GM19239 (cell line): ENCODE measurements around the gene HIF1A.

ENCODE experiments used
- DNase-seq: peaks from one replicate; pipeline ENCODE4 v3.0.0; 2011; ENCODE audit warnings: low spot score; ENCODE audit not compliant: insufficient read length
- FAIRE-seq: peaks from 2 replicates; lab custom pipeline; 2011; peaks lifted over from hg19 to GRCh38; lab: Jason Lieb, UNC

Gene HIF1A

DNA sequence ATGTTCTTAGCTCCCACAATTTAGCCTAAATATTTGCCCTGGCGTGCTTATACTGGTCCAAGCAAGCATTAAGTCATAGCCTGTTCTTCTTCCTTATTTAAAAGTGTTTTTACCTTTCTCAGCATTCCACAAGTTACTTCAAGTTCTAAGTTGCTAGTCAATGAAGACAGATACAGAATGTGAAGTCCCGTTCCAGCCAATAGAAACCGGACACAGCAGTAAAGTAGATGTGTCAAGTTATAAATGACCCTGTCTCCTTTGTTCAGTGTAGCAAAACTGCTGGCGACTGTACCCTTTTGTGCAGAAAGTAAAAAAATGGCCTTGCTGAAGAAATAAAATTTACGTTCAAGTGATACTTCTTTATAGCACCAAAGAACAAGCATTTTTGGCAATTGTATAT is 70.8 kb downstream of the HIF1A start:
- no peak for DNase-seq
- FAIRE-seq, result no peak

DNA sequence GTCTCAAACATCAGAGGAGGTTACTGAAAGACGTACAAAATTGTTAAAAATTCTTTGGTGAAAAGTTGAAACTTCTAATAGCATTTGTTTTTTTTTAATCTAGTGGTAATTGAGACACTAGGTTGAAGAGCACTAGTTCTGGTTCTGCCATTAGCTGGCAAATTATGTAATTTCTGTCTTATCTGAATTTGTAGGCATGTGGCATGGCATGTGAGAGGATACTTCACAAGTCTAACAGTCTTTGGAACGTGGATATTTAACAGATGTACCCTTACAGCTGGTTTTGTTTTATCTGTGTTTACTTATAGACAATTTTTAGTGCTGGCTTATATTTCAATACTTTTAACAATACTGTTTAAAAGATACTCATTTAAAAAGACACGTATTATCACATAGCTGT is 72.9 kb downstream of the HIF1A start:
- no peak for FAIRE-seq

DNA sequence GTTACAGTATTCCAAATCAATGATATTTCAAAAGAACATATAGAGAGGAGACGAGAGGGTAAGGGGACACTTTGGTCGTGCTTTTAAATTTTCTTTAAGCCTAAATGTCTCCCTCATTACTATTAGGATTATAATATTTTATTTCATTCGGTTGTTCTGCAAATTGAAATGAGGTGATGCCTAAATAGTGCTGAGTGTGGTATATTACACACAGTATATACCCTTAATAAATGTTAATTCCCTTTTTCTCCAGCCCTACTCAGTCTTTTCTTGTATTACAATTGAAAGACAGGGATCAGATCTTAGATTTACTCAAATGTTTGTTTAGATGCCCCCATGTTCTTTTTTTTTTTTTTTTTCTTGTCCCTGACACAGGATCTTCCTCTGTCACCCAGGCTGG is 74.6 kb downstream of the HIF1A start:
- no peak for FAIRE-seq

More for the DNA sequence above, 72.9 kb downstream of the HIF1A start:
- no peak for DNase-seq

DNA sequence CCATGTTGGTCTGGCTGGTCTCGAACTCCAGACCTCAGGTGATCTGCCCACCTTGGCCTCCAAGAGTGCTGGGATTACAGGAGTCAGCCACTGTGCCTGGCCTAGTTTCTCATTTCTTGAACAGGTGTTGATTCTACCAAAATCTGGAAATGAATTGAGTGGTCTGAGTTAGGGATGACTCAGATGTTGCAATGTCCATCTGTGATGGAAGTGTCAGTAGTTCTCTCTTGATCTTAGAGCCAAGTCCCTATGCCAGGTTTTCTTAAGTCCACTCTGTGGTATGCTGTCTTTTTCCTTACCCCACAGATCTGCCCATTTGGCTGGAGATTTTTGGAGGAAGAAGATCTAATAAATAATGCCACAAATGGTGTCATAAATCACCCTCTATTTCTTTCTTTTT is 79.5 kb downstream of the HIF1A start:
- DNase-seq, result no peak
- FAIRE-seq, result no peak

More for the DNA sequence above, 74.6 kb downstream of the HIF1A start:
- DNase-seq, result no peak

DNA sequence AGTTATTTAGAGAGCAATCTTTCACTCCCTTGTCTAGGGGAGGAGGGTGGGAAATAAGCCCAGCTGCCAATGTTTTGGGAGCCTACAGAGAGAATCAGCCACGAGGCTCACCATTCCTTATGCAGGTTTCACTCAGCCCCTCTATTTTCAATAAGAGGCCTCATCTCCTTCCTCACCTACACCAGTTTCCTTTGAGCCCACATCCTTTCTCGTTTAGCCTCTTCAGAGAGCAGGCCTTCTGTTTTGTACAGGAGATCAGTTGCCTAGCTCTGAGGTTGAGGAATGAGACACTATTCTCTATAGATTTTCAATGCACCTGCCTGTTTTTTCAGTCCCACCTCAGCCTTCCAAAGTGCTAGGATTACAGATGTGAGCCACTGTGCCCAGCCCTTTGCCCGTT is 84.8 kb downstream of the HIF1A start:
- no peak for DNase-seq
- peak; percentile 85 for FAIRE-seq

DNA sequence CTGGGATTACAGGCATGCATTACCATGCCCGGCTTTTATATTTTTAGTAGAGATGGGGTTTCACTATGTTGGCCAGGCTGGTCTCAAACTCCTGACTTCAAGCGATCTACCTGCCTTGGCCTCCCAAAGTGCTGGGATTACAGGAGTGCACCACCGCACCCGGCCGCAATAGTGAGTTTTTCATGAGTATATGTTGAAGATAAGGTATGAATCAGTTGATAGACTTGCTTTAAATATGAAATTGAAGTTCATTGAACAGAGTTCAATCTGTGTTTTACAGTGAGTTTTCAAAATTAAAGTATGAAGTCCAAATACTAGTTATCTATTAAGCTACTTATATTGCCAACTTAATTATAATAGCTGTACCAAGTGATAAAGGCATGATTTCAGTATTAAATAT is 102.0 kb downstream of the HIF1A start:
- FAIRE-seq (no peak), DNase-seq (no peak)
